ENCODE data around the gene CNTNAP2. TPM values are rescaled to one million over a fixed set of nuclear protein-coding genes. Genes with fewer than 3 reads are reported as not detected.

CNTNAP2 gene
- total and polyA plus RNA-seq, 2 of the 8 experiments (the other 6 are each of a cell fraction or from before 2014, with no cell fraction given) = 27.9 to 71.0 TPM

- Histone ChIP-seq H2AK5ac (ENCODE audit: low read depth, low read length) (no peak overlapping the region), H4K91ac (replicated peaks; ENCODE audit: insufficient read length, low read length) (no peak overlapping the region), H4K5ac (ENCODE audit: insufficient read length, low read depth, low read length) (no peak overlapping the region), H3K4me2 (ENCODE audit: insufficient read depth in 1 of 2, low read depth in 2 of 2, low read length in 2 of 2) (no peak overlapping the region), H3K23ac (ENCODE audit: insufficient read length) (no peak overlapping the region), H2BK12ac (ENCODE audit: low read depth, low read length) (no peak overlapping the region), H4K20me1 (replicated peaks in 1 of 2; ENCODE audit: control insufficient read depth in 1 of 2, insufficient read depth in 2 of 2, low read length in 2 of 2) (no peaks in the 10 kb centered on the region), H3K4ac (replicated peaks; ENCODE audit: insufficient read length, low read depth, low read length) (no peak overlapping the region), H2BK120ac (replicated peaks; ENCODE audit: low read depth, low read length) (no peak overlapping the region), H3K4me3 (ENCODE audit: extremely low read depth in 1 of 4, insufficient read depth in 2 of 4, low read depth in 3 of 4, low read length in 4 of 4) (no peak overlapping the region), H3K56ac (replicated peaks; ENCODE audit: insufficient read length, low read depth, low read length) (no peak overlapping the region), H3K79me2 (ENCODE audit: control insufficient read depth in 1 of 2, insufficient read depth in 2 of 2, low read length in 2 of 2) (no peaks in the 10 kb centered on the region), H4K8ac (ENCODE audit: extremely low read depth, insufficient read depth, low read length) (no peak overlapping the region), H3K14ac (ENCODE audit: insufficient read length) (no peak overlapping the region), H2BK15ac (ENCODE audit: low read length) (no peak overlapping the region), H2AFZ (ENCODE audit: low read length) (no peak overlapping the region), H3K9ac (replicated peaks in 1 of 4; ENCODE audit: extremely low read depth in 1 of 4, low read depth in 3 of 4, low read length in 3 of 4) (no peak overlapping the region), H3K79me1 (ENCODE audit: low read depth, low read length) (no peaks in the 10 kb centered on the region), H3K18ac (ENCODE audit: extremely low read depth, low read length) (no peak overlapping the region), H2BK20ac (ENCODE audit: low read length) (no peak overlapping the region), H3K27me3 (replicated peaks in 1 of 4; ENCODE audit: control insufficient read depth in 3 of 4, extremely low read depth in 1 of 4, insufficient read depth in 3 of 4, low read length in 3 of 4) (no peaks in the 10 kb centered on the region), H3K4me1 (replicated peaks in 1 of 4; ENCODE audit: control insufficient read depth in 3 of 4, insufficient read depth in 4 of 4, low read length in 3 of 4) (no peaks in the 10 kb centered on the region; a peak in 1 of 7 replicates), H3K27ac (ENCODE audit: low read depth, low read length) (no peak overlapping the region), H3K23me2 (ENCODE audit: low read depth, low read length) (no peaks in the 10 kb centered on the region; the same call in 1 of the 2 replicates), H3K9me3 (ENCODE audit: insufficient read depth in 2 of 2, low read depth in 1 of 2, low read length in 1 of 2) (no peaks in the 10 kb centered on the region), H2BK5ac (ENCODE audit: low read depth, low read length) (no peak overlapping the region), H3K36me3 (ENCODE audit: control insufficient read depth in 2 of 4, insufficient read depth in 4 of 4, low read length in 3 of 4) (no peaks in the 10 kb centered on the region)
- ChIA-PET POLR2A (ENCODE audit: partially characterized antibody) (no interaction called here), CTCF (ENCODE audit: partially characterized antibody) (no interaction called here)
- DNase-seq (ENCODE audit: low read depth in 1 of 2, low spot score in 2 of 2) (no peak), FAIRE-seq (no peak)
- WGBS, 2 experiments (ENCODE audit: extremely low coverage in 1 of 2, insufficient coverage in 1 of 2, insufficient read length in 1 of 2, insufficient replicate concordance in 2 of 2, low coverage in 1 of 2, low lambda C conversion rate in 2 of 2, missing lambda C conversion rate in 1 of 2) = 79% methylated on average over 1 of the region's 1 CpG; no CpG with 5 or more reads in 1 of the 2 experiments
- TF ChIP-seq POU5F1 (IDR thresholded peaks at IDR 0.05; ENCODE audit: low read depth, low read length) = no peak
- no peak for TF ChIP-seq CBX5 (IDR thresholded peaks at IDR 0.05; ENCODE audit: low read depth, low read length)
- TF ChIP-seq BRCA1 (IDR thresholded peaks at IDR 0.05; ENCODE audit: low read depth, low read length) = no peak
- no peak for TF ChIP-seq GTF2F1 (IDR thresholded peaks at IDR 0.05; ENCODE audit: borderline replicate concordance, low read depth, low read length)
- no peak for TF ChIP-seq TCF12 (IDR thresholded peaks at IDR 0.05; ENCODE audit: low read depth, low read length)
- no peak for TF ChIP-seq PHF8 (conservative IDR thresholded peaks at IDR 0.05; ENCODE audit: low read depth, low read length)
- no peak for TF ChIP-seq FOSL1 (IDR thresholded peaks at IDR 0.05; ENCODE audit: insufficient read depth, low read depth, low read length)
- TF ChIP-seq CREB1 (IDR thresholded peaks at IDR 0.05) = no peak
- TF ChIP-seq ZNF274 (IDR thresholded peaks at IDR 0.05; ENCODE audit: borderline replicate concordance, extremely low read depth, low read length) = no peak
- no peak for TF ChIP-seq RAD21 (IDR thresholded peaks at IDR 0.05 in 1 of 2, conservative IDR thresholded peaks at IDR 0.05 in 1 of 2; ENCODE audit: low read depth in 2 of 2, low read length in 2 of 2)
- TF ChIP-seq CTBP2 (IDR thresholded peaks at IDR 0.05; ENCODE audit: borderline replicate concordance, insufficient read depth, insufficient read length, low read length) = no peak
Measured at GRCh38 chr7:147579148-147579547, 1462.5 kb downstream of the CNTNAP2 start.
